Endodermal cell (in vitro differentiated cells): ENCODE measurements around the gene KIAA0232. TPM values are rescaled to one million over a fixed set of nuclear protein-coding genes. Genes with fewer than 3 reads are reported as not detected.

Experiments
- DNase-seq: peaks from one replicate; pipeline ENCODE4 v3.0.0-alpha.2; 2017
- H3K27ac ChIP-seq: 2 replicates; pipeline ENCODE4 v1.5.1; 2013; ENCODE audit warnings: mild to moderate bottlenecking, low read depth, low read length, moderate library complexity
- H3K27me3 ChIP-seq: 2 replicates; pipeline ENCODE4 v1.6.1; 2013; ENCODE audit warnings: mild to moderate bottlenecking, low read length, moderate library complexity; ENCODE audit not compliant: insufficient read depth, control insufficient read depth, poor library complexity, severe bottlenecking
- H3K36me3 ChIP-seq: 2 replicates; pipeline ENCODE4 v1.7.0; 2013; ENCODE audit warnings: mild to moderate bottlenecking, low read length, moderate library complexity; ENCODE audit not compliant: control insufficient read depth, insufficient read depth
- H3K4me1 ChIP-seq: one replicate; pipeline ENCODE4 v1.7.0; 2013; ENCODE audit warnings: low read length; ENCODE audit not compliant: control insufficient read depth, insufficient read depth
- H3K4me3 ChIP-seq: 2 replicates; pipeline ENCODE4 v1.5.1; 2013; ENCODE audit warnings: mild to moderate bottlenecking, low read length, moderate library complexity
- H3K9ac ChIP-seq: 2 replicates; pipeline ENCODE4 v1.6.1; 2013; ENCODE audit warnings: mild to moderate bottlenecking, low read length, moderate library complexity; ENCODE audit not compliant: poor library complexity, severe bottlenecking; ENCODE audit errors: extremely low read depth
- H3K9me3 ChIP-seq: 2 replicates; pipeline ENCODE4 v1.6.1; 2013; ENCODE audit warnings: mild to moderate bottlenecking, low read length, moderate library complexity; ENCODE audit not compliant: control insufficient read depth
- H3K27ac Mint-ChIP-seq: 2 replicates; pipeline ENCODE4 v1.8.0; 2020; ENCODE audit warnings: mixed read lengths
- H3K27me3 Mint-ChIP-seq: 2 replicates; pipeline ENCODE4 v1.8.0; 2021; ENCODE audit warnings: mild to moderate bottlenecking, mixed read lengths; ENCODE audit not compliant: insufficient read depth
- H3K36me3 Mint-ChIP-seq: 2 replicates; pipeline ENCODE4 v1.8.0; 2020; ENCODE audit warnings: low read depth, mixed read lengths
- H3K4me1 Mint-ChIP-seq: 2 replicates; pipeline ENCODE4 v1.8.0; 2020; ENCODE audit warnings: mixed read lengths
- H3K4me3 Mint-ChIP-seq: 2 replicates; pipeline ENCODE4 v1.8.0; 2020; ENCODE audit warnings: mild to moderate bottlenecking, moderate library complexity, mixed read lengths
- H3K9me3 Mint-ChIP-seq: 2 replicates; pipeline ENCODE4 v1.8.0; 2020; ENCODE audit warnings: mild to moderate bottlenecking, mixed read lengths
- WGBS, 2 experiments: methylation state at CpG; one replicate each; pipeline versions ENCODE4 v1.1.5 to v1.1.7; 2013; ENCODE audit warnings: missing lambda C conversion rate in 2 of 2, mixed read lengths in 1 of 2; ENCODE audit not compliant: insufficient coverage in 1 of 2, insufficient read length in 1 of 2; 5-methylcytosine and 5-hydroxymethylcytosine counted together
- total RNA-seq, 2 donors: library from RNA; stranded (reverse); fragmentation: NEBNext Ultra II Directional in 1 of 2; extraction: Animal tissue kit (Norgen Biotek cat#: 25700) in 1 of 2; gene quantifications; 2 replicates in 1 of 2; 3 replicates in 1 of 2; pipeline ENCODE4 v1.2.1, GENCODE V29; 2021
- TF ChIP-seq, protein P1 (sequence below): fragments of 200-600 bp; sonication (generic); conservative IDR thresholded peaks from 2 replicates; pipeline ENCODE4 v1.5.0; 2021; ENCODE audit warnings: antibody characterized with exemption, mild to moderate bottlenecking

KIAA0232 gene
- total RNA-seq, 2 donors from 2014 or later: 32.9 to 43.5 TPM

DNA sequence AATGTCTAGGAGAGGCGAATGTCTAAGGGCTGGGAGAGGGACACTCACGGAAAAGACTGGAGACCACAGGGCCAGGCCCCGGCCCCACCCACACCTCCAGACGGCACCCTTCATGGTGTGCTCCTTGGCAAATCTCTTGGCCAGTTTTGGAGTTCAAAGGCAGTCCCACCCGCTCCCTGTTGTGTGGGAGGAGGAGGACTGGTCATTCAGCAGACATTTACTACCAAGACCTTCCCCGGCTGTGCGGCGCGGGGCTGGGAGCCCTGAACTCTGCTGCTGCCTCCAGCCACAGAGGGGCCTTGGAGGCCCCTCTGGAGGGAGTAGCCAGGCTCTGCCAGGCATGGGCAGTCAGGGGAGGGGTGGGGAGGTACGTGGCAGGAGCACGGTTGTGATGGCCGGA, 118.4 kb downstream of the KIAA0232 start:
- Histone ChIP-seq H3K4me3 (no peak overlapping the region), H3K36me3 (no peaks in the 10 kb centered on the region), H3K27ac (no peak overlapping the region), H3K27me3 (no peaks in the 10 kb centered on the region), H3K9me3 (no peaks in the 10 kb centered on the region), H3K4me1 (no peaks in the 10 kb centered on the region), H3K9ac (no peak overlapping the region)
- Mint-ChIP-seq H3K36me3 (no peaks in the 10 kb centered on the region), H3K4me3 (no peak overlapping the region), H3K27ac (no peak overlapping the region), H3K4me1 (peaks cover 3% of the 10 kb centered on the region), H3K27me3 (peaks cover 9% of the 10 kb centered on the region), H3K9me3 (no peaks in the 10 kb centered on the region)
- no peak for DNase-seq
- 91 to 100% methylated on average over 3 to 12 of the region's 12 CpGs for WGBS, 2 experiments
- TF ChIP-seq, protein P1, sequence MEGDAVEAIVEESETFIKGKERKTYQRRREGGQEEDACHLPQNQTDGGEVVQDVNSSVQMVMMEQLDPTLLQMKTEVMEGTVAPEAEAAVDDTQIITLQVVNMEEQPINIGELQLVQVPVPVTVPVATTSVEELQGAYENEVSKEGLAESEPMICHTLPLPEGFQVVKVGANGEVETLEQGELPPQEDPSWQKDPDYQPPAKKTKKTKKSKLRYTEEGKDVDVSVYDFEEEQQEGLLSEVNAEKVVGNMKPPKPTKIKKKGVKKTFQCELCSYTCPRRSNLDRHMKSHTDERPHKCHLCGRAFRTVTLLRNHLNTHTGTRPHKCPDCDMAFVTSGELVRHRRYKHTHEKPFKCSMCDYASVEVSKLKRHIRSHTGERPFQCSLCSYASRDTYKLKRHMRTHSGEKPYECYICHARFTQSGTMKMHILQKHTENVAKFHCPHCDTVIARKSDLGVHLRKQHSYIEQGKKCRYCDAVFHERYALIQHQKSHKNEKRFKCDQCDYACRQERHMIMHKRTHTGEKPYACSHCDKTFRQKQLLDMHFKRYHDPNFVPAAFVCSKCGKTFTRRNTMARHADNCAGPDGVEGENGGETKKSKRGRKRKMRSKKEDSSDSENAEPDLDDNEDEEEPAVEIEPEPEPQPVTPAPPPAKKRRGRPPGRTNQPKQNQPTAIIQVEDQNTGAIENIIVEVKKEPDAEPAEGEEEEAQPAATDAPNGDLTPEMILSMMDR: no peak

DNA sequence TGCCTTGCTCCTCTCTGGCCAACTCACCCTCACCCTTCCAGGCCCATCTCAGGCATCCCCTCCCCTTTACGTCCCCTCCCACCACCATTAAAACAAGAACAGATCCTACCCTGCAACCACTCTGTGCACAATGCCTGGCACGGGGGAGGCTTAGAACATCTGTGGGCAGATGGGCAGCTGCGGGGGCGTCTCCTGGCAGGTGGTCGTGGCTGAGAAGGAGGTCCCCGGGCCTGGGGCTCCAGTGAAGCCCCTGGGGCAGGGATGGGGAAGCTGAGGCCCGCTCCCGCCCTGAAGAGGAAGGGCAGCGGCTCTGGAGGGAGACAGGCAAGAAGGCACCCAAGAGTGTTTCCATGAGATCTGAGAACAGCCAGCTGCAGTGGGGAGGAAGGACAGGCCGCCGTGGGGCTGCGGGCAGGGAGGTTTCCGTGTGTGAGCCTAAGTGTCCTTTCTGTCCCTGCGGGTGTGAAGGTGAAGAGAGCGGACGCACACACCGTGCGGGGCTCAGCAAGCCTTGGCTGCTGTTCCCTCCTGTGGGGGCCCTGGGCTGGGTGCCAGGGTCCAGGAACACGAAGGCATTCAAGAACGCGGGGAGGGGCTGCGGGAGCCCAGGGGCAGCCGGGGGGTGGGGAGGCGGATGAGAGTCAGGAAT, 119.3 kb downstream of the KIAA0232 start:
- TF ChIP-seq, protein P1: no peak
- Mint-ChIP-seq H3K27me3 (peaks cover 16% of the 10 kb centered on the region), H3K36me3 (no peaks in the 10 kb centered on the region), H3K9me3 (no peaks in the 10 kb centered on the region), H3K4me3 (no peak overlapping the region), H3K4me1 (peaks cover 3% of the 10 kb centered on the region), H3K27ac (no peak overlapping the region)
- no peaks in the 10 kb centered on the region for H3K9me3 ChIP-seq
- WGBS, 2 experiments: 91 to 96% methylated on average over 8 to 24 of the region's 24 CpGs
- no peak overlapping the region for H3K4me3 ChIP-seq
- no peaks in the 10 kb centered on the region for H3K4me1 ChIP-seq
- no peaks in the 10 kb centered on the region for H3K36me3 ChIP-seq
- DNase-seq: no peak
- no peak overlapping the region for H3K9ac ChIP-seq
- no peak overlapping the region for H3K27ac ChIP-seq
- H3K27me3 ChIP-seq: no peaks in the 10 kb centered on the region

DNA sequence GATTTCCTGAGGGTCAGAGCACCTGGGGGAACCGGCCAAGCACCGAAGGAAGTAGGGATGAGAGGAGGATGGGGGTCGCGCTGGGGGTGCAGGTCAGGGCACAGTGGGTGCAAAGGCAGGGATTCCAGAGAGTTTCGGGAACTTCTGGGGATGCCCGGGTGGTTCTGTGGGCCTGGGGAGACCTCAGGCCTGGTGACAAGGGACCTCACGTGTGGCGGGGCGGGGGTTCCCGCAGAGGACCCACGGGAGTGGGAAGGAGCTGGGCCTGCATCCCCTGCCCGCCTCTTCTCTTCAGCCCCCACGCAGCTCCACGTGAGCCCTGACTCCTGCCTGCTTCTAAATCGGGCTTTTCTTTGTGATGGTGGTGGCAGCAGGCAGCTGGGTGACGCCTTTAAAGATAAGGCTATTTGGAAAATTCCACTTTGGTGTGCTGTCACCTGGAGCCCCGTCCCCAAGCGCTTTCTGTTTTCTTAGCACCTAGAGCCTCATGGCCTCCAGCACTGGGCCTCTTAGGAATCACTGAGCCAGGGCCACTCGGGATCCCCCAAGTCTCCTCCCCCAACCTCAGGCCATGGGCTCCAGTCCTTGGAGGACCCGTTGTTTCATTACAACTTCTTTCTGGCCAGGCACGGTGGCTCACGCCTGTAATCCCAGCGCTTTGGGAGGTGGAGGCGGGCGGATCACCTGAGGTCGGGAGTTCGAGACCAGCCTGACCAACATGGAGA, 120.0 kb downstream of the KIAA0232 start:
- no peak overlapping the region for H3K4me3 Mint-ChIP-seq
- peaks cover 3% of the 10 kb centered on the region for H3K4me1 Mint-ChIP-seq
- no peaks in the 10 kb centered on the region for H3K9me3 Mint-ChIP-seq
- no peak overlapping the region for H3K4me3 ChIP-seq
- DNase-seq: peak; percentile 64
- peaks cover 5% of the 10 kb centered on the region for H3K27me3 ChIP-seq
- WGBS, 2 experiments: 81 to 87% methylated on average over 19 to 27 of the region's 27 CpGs
- H3K36me3 Mint-ChIP-seq: no peaks in the 10 kb centered on the region
- H3K27me3 Mint-ChIP-seq: peaks cover 22% of the 10 kb centered on the region
- no peaks in the 10 kb centered on the region for H3K9me3 ChIP-seq
- no peak overlapping the region for H3K9ac ChIP-seq
- H3K27ac Mint-ChIP-seq: no peak overlapping the region
- H3K27ac ChIP-seq: no peak overlapping the region
- H3K4me1 ChIP-seq: no peaks in the 10 kb centered on the region
- H3K36me3 ChIP-seq: no peaks in the 10 kb centered on the region
- TF ChIP-seq, protein P1: no peak
